DOHH2 (cell line): Measurements from ENCODE around the gene CCDC83.

Experiments
- EZH2phosphoT487 ChIP-seq: fragments of 200-600 bp; sonication (generic); IDR thresholded peaks from 2 replicates; pipeline ENCODE4 v1.6.1; 2017; ENCODE audit warnings: borderline replicate concordance, mild to moderate bottlenecking, antibody characterized with exemption, low read length, moderate library complexity, mixed read lengths
- TF ChIP-seq, protein P1 (sequence below): fragments of 200-600 bp; sonication (generic); IDR thresholded peaks from one replicate; pipeline ENCODE4 v1.5.1; 2014; ENCODE audit warnings: antibody characterized with exemption, mild to moderate bottlenecking, low read depth, low read length; ENCODE audit not compliant: poor library complexity, severe bottlenecking

DNA sequence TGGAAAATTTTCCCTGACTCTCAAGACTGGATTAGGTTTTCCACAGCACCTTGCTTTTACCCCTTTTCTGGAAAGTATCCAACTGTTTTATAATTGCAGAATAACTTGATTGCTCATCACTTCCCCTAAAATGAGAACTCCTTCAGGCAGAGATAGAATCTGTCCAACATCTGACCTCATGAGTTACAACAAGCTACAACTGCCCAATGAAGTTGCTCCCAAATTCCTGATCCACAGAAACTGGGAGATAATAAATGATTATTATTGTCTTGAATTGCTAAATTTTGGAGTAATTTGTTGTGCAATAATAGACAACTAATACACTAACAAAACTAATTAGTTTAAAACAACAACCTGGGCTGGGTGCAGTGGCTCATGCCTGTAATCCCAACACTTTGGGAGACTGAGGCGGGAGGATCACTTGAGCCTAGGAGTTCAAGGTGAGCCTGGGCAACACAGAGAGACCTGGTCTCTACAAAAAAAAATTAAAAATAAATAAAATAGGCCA is 10.0 kb upstream of the CCDC83 start:
- TF ChIP-seq, protein P1, sequence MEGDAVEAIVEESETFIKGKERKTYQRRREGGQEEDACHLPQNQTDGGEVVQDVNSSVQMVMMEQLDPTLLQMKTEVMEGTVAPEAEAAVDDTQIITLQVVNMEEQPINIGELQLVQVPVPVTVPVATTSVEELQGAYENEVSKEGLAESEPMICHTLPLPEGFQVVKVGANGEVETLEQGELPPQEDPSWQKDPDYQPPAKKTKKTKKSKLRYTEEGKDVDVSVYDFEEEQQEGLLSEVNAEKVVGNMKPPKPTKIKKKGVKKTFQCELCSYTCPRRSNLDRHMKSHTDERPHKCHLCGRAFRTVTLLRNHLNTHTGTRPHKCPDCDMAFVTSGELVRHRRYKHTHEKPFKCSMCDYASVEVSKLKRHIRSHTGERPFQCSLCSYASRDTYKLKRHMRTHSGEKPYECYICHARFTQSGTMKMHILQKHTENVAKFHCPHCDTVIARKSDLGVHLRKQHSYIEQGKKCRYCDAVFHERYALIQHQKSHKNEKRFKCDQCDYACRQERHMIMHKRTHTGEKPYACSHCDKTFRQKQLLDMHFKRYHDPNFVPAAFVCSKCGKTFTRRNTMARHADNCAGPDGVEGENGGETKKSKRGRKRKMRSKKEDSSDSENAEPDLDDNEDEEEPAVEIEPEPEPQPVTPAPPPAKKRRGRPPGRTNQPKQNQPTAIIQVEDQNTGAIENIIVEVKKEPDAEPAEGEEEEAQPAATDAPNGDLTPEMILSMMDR: no peak
- TF ChIP-seq EZH2phosphoT487: no peak
